C4-2B (cell line): ENCODE data around the gene TREML2.

Experiments used
- H3K27ac ChIP-seq: fragments of 450-650 bp; 2 replicates; pipeline ENCODE4 v1.5.1; 2017
- ZFX ChIP-seq: fragments of 450-650 bp; IDR thresholded peaks from 2 replicates; pipeline ENCODE4 v1.6.1; 2017
- TF ChIP-seq, protein P1 (sequence below): fragments of 450-650 bp; conservative IDR thresholded peaks from 2 replicates; pipeline ENCODE4 v1.5.1; 2017; ENCODE audit warnings: mild to moderate bottlenecking

The TREML2 gene

GRCh38 chr6:41174610-41175009, 26.3 kb downstream of the TREML2 start:
- no peak for TF ChIP-seq ZFX
- TF ChIP-seq, protein P1, sequence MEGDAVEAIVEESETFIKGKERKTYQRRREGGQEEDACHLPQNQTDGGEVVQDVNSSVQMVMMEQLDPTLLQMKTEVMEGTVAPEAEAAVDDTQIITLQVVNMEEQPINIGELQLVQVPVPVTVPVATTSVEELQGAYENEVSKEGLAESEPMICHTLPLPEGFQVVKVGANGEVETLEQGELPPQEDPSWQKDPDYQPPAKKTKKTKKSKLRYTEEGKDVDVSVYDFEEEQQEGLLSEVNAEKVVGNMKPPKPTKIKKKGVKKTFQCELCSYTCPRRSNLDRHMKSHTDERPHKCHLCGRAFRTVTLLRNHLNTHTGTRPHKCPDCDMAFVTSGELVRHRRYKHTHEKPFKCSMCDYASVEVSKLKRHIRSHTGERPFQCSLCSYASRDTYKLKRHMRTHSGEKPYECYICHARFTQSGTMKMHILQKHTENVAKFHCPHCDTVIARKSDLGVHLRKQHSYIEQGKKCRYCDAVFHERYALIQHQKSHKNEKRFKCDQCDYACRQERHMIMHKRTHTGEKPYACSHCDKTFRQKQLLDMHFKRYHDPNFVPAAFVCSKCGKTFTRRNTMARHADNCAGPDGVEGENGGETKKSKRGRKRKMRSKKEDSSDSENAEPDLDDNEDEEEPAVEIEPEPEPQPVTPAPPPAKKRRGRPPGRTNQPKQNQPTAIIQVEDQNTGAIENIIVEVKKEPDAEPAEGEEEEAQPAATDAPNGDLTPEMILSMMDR: no peak
- H3K27ac ChIP-seq: no peak overlapping the region

- no peak overlapping the region for H3K27ac ChIP-seq
- no peak for TF ChIP-seq ZFX
- TF ChIP-seq, protein P1: no peak
These were observed 29.0 kb downstream of the TREML2 start for GRCh38 chr6:41171908-41172307.

DNA sequence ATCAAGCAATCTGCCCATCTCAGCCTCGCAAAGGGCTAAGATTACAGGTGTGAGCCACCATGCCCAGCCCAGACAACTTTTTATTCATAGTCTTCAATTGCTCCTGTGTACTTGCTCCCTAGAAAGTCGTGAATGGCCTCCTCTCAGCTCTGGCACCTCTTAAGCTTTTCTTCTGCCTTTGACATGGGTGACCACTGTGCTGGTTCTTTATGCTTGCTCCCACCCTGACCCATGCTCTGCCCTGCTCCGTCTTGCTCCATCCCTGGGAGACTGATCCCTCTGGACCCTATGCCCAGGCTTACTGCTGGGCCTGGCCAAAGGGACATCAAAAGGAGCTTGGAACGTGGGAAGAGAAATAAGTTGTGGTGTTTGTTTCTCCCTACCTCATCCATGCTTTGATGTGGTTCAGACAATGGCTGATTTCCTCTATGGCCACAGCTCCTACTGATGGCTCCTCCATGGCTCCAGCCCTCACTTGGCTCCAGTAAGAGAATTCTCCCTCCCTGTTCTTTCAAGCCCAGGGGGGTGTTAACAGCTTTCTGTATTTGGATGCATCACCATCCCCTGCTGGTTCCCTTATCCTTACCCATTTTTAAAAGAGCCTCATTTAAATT, 30.3 kb downstream of the TREML2 start:
- H3K27ac ChIP-seq: no peak overlapping the region
- TF ChIP-seq, protein P1: no peak
- no peak for TF ChIP-seq ZFX

- TF ChIP-seq ZFX: no peak
- TF ChIP-seq, protein P1: no peak
- no peak overlapping the region for H3K27ac ChIP-seq
These were observed 33.6 kb downstream of the TREML2 start for GRCh38 chr6:41167173-41167963.

DNA sequence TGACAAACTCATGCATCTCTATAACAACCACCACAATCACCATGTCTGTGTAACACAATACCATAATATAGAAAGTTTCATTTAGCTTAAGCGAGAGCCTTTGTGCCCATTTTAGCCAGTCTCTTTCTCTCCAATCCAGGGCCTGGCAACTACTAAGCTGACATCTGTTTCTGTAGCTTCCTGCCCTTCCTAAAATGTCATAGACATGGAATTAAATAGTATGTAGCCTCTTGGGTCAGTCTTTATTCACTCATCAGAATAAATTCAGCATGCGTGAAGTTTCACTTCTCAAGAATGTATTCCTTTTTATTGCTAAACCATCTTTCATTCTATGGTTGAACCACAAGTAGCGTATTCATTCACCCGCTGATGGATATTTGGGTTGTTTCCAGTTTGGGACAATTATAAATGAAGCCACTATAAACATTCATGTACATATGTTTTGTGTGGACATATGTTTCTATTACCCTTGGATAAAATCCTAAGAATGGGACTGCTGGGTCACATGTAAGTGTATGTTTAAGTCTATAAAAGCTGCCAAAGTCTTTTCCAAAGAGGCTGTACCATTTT, 36.3 kb downstream of the TREML2 start:
- no peak overlapping the region for H3K27ac ChIP-seq
- TF ChIP-seq ZFX: no peak
- TF ChIP-seq, protein P1: no peak

DNA sequence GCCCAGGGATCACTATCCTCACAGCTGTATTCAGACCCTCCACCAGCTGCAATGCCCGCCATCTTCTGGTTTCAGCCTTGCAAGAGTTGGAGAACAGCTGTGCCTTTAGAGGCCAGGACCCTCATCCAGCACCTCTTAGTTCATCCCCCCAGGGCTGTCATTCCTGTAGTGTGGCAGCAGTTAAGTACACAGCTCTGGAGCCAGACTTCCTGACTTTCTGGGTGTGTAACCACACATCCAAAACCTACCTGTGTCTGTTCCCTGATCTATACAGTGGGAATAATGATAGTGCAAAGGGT, 37.6 kb downstream of the TREML2 start:
- H3K27ac ChIP-seq: no peak overlapping the region
- no peak for TF ChIP-seq ZFX
- TF ChIP-seq, protein P1: no peak

DNA sequence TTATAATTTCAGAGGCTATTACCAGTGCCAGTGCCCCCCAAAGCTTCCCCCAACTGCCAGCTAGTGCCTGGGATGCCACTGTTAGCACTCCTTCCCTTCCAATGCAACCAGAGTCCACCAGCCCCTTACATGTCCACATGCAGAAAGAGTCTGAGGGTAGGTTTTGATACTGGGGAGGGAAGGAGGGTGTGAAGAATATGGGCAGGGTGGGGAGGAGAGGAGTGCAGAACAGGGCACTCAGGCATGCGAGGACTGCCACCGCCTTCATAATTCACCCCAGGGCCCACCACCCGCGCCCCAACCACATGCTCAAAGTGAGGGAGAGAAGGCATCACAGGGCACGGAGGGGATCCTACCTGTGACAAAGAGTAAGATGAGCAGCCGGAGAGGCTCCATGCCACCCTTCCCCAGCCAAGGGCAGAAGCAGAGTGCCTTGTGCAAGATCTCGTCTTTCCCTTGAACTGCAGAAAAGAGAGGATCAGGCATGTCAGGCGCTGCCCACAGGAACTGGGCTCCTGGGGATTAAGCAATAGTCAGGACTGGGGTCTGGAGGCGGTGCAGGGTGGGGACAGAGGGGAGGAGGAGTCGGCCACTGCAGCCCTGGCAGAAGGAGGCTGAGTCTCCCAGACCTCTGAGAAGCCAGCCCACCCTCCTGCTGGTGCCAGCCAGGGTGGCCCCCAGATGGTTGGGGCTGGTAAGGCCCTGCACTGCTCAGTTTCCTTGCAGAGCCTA, 38.1 kb downstream of the TREML2 start, which contains the start of gene TREM2:
Gene TREM2 (minus strand): TSS at position 430 of the 732 bp plus-strand sequence. CDS start 34 bp downstream, at position 396.
- TF ChIP-seq ZFX: no peak
- TF ChIP-seq, protein P1: no peak
- H3K27ac ChIP-seq: no peak within 1 kb of the TSS
